NCI-H2029 treated with DMSO at 0.1 percent for 48 hours (cell line): ENCODE results near the gene GIMAP8.

ENCODE experiments used
- DNase-seq: peaks from one replicate; lab custom pipeline; 2025; lab: John Stamatoyannopoulos, UW

Gene GIMAP8

DNA sequence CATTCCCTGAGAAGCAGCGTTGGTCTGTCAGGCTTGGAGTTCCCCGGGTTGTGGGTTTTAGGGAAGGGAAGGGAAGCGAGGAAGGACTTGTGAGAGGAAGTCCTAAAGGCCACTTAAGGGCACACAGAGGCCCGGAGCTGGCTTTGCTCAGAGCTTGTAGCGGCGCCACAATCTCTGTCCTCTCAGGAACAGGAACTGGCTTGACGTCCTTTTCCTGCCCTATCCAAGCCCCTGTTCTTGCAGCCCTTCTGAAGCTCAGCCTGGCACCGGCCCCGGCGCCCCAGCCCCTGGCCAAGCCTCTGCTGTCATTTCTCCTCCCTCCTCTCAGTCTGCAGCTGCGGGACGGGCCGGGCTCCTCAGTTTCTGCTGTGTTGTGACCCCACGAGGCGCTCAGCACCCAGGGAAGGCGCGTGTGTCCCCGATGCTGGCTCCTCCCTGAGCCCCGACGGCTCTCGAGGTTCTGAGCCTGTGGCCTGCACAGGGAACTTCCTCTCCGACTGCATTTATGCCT is at the start of gene GIMAP8:
GIMAP8 (plus strand) TSS at position 140 of the 511 bp plus-strand sequence. CDS start 16,069 bp downstream, outside the sequence.
- DNase-seq, result no peak

DNA sequence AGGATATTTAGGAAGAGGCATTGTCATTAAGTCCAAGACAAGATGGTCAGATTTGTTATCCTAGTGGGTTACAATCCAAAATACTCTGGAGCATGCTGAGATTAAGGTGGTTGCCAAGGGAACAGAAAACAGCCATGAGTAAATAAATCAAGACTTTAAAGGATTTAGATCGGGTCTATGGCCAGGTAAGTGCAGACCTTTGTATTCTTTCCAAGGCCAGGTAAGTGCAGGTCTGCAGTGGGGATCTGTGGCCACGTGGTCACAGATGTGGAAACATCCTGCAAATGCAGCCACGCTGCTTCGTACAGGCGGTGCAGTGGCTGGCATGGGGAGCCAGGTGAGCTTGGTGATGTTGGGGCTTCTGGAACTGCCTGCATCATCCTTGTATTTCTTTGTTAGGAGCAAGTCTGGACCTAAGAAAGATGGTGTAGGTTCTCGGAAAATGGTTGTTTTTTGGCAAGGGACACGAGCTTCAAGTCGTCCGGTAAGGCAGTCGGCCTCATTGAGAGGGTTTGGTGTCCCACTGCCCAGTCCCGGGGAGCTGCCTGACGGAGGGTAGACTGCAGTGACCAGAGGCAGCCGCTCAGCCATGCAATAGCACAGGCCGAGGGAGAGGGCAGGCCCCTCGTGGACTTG is 49.5 kb upstream of the GIMAP8 start:
- DNase-seq, result no peak

DNA sequence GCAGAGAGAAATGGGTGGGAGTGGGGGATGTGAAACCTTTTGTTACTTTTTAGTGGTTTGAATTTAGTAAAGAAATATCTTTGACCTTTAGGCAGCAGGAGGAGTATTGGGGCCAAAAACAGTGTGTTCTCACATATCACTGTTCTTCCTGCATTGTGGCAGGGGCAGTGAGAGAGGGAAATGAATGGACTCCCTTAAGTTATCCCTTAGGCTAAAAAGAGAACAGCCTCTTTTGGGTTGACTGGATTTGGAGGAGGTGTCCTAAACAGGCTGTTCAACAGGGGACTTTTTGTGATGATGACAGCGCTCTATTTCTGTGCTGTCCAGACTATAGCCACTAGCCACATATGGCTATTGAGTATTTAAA is 49.0 kb upstream of the GIMAP8 start:
- DNase-seq, result no peak

DNA sequence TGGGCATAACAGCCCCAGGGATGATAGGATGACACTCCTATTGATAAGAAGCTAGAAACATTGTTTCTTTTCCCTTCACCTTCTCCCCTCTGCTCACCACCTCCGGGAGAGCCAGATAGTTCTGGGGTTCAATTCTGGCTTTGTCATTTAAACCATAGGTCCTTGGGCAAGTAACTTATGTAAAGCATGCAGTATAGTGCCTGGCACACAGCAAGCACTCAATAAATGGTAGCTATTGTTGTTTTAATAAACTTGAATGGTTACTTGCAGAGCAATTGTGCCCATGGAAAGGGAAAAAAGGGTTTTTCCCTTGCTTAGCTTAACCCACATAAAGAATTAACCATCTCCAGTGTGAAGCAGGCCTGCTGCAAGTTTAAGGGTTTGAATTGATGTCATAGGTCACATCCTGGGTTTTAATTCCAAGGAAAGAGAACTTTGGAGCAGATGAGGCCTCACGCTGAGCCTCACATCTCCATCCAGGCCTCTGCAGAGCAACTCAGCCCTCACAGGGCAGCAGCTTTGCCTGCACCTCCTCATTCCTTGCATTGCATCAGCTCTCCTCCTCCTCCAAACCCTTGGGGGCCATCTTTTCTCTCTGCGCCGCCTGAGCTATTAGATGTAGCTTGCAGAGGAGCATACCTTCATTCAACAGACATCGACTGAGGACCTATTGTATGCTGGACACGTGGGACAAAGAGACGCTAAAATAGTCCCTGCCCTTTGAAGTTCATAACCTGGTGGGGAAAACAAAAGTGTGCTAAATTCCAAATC is 48.4 kb upstream of the GIMAP8 start:
- DNase-seq, result no peak

DNA sequence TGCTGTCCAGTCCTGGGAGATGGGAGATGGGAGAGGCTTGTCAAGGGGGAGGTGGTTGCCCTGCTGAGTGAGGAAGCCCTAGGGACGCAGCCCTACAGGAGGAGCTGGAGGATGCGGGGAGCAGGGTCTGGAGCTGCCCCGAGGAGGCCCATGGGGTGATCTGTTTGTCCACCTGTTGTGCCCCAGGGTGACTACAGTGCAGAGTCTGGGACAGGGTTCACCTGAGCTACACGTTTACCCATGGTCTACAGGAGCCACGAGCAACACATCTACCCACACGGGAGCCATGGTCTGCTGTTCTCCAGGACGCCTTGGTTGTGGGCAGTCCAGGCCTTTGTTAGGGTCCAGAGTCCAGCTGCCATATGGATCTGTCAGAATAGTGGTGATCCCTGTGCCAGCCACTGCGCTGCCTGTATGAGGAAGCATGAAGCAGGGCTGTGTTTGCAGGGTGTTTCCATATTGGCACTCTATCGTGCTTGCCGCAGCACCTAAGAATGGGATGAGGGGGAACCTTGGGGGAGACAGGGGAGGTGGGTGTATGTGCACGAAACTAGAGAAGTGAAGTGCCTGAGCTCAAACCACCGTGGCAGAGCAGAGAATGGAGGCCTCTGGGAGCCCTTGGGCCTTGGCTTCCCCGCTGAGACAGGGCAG is 47.6 kb upstream of the GIMAP8 start:
- DNase-seq, result no peak

DNA sequence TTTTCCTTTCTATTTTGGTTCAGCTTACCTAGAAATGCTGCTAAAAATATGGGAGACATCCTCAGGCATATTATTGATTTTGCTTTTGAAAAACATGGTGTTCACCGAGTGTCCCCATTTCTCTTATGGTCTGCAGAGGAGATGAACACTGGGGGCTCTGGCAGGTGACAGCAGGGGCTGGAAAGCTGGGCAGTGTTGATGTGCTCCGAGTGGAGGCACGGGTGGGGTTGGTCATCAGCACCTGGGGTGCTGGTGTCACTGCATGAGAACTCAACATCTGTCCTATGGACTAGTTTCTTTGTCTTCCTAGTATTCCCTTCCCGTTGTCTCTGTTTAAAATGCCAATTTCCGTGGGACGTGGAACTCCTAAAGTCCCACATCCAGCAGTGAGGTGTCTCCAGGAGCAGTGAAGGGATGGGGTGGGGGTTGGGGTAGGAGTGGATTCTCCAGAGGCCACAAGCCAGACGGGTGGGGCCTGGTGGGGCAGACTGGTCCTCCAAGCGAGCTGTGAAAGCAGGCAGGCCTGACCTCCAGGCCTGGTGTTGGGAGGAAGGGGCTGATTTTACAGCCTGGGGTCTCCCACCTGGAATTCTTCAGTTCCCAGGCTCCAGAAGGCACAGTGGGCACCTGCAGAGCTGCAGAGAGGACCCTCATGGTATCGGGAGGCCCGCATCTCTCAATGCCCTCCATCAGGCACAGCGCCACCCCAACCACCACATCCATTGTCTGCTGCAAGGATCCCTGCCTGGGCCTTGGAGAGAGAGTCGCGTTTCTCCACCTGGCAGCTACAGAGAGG is 46.9 kb upstream of the GIMAP8 start:
- no peak for DNase-seq

DNA sequence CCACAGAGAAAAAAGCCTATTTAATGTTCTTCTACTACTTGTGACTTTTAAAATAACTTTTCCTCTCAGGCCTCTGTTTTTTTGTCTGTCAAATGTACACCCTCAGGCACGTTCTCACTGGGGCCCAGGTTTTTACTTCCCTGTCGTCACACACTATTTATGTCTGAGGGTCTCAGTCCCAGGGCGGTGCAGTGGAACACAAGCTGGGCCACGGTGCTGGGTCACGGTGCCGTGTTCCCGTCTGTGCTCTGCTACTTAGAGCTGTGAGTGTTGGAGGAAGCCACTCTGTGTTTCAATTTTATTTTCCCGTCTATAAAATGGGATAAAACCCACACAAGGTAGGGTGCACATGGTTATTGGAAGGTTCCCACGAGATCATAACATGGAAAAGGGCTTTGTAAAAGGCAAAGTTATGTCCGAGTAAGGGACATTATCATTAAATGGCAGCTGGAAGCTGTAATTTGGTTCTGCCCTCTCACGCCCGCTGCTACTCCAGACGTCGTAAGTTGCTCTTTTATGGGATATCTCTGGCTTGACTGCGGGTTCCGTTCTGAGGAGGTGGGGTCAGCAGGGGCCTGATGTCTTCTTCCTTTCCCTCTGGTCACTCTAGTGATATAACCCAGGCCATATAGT is 46.1 kb upstream of the GIMAP8 start:
- no peak for DNase-seq

DNA sequence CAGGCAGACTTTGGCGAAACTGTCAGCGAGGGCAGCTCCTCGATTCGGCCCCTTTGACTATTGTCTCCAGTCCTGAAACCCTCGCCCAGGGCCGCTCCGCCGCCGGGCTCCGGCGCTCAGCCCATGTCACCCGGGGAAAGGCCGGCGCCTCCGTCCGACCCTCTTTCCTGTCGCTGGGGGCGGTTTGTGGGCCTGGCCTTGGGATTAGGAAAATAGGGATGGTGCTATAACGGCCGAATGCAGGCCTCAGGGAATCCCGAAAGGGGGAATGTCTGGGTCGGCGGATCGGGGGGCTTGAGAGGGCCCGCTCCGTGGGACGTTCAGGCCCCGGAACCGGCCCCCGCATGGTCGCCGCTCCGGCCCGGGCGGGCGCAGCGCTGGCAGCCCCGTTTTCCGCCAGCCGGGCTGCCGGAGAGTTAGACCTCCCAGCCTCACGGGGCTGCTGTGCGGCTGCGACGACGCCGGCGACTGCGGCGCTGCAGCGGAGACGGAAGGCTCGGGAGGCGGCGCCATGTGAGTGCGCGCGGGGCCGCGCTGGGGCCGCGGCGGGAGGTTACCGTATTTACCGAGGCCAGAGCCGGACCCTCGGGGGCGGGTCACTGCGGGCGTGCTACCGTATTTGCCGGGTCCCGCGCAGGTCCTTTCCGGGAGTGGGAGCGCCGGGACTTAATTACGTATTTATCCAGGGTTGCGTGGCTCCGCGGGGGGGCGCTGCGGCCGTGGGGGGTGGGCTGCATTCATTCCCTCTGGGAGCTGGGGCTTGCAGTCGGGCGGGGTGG is 45.4 kb upstream of the GIMAP8 start:
- peak; percentile 44 for DNase-seq

DNA sequence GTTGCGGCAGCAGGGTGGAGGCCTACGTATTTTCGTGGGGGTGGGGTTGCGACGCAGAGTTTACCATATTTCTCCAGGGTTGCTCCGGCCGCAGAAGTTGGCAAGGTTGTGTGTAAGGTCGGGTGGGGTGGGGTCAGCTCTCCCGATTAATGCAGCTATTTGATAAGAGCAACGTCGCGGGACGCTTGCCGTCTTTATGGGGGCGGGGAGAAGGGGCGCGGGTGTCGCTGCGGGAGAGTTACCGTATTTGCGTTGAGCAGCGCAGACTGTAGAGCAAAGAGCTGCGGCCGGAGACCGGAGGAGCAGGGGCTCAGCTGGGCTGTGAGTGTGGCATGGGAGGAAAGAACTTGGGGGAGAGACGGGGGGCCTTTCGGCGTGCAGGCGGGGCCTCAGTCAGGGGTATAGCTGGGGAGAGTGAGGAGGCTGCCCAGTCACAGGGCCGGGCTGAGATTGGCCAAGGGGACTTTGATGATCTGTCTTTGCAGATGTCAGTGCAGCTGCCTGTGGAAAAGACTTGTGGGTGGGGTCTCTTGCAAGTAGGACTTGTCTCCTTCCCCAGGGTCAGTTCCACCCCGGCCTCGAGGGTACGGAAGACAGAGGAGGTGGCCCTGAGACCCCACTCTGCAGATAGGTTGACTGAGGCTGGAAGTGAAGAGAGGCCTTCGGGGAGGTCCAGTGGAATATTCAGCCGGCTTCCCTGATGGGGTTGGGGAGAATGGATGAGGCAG is 44.7 kb upstream of the GIMAP8 start:
- no peak for DNase-seq

DNA sequence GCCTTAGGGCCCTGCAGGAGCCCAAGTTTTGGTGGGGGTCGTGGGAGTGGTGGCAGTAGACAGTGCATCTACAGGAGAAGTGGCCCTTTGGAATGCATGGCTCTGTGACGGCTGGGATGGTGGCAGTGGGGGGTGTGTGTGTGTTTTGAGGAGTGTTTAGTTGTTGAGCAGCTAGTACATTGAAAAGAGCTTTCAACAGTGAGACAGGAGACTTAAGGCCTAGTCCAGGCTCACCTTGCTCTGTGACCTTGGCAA is 44.2 kb upstream of the GIMAP8 start:
- DNase-seq, result no peak

DNA sequence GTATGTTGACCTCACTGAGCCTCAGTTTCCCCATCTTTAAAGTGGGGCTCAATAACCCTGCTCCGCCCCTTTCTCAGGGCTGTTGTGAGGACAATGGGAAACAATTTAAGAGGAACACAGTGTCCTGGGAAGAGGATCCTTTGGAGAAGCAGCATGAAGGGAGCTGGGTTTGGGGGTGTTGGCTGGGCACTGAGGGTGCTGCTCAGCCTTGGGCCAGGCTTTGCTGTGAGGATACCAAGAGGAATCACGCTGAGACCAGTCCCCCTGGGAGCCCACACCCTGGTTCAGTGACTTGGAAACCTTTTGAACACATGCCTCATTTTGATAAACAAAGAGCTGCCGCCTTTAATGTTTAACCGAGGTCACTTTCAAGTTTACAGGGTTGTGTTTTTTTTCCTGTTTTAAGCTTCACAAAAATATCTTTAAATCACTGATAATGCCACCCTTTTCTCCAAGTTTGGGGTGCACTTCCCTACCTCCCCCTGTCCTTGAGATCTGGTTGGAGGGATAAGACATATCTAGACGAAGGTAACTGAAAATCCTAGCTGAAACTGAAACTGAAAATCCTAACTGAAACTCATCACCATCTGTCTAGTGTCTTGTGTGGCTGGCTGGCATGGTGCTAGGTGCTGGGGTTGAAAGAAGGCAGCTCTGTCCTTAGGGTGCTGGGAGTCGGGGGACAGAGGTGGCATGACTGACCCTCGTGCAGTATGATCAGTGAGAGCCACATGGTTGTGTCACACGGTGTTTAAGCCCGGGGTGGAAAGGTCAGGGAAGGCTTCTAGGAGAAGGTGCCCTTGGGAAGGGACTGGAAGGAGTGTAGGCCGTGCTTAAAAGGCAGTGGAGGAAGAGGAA is 43.6 kb upstream of the GIMAP8 start:
- no peak for DNase-seq

DNA sequence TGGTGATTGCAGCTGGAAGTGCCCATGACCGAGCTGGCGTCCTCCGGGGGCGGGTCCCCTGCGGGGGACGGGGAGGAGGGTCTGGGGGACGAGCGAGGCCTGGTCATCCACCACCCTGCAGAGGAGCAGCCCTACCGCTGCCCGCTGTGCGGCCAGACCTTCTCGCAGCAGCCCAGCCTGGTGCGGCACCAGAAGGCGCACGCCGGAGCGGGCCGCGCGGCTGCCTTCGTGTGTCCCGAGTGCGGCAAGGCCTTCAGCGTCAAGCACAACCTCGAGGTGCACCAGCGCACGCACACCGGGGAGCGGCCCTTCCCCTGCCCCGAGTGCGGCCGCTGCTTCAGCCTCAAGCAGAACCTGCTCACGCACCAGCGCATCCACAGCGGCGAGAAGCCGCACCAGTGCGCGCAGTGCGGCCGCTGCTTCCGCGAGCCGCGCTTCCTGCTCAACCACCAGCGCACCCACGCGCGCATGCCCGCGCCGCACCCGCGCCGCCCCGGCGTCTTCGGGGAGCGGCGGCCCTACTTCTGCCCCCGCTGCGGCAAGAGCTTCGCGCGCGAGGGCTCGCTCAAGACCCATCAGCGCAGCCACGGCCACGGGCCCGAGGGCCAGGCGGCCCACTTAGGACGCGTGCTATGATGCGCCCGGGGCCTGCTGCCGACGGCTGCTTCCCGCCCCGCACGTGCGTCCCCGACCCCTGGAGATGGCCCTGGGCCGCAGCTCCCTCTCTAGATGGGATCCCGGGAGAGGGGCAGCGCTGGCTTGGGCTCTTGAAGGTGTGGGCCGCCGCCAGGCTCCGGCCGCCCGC is 42.6 kb upstream of the GIMAP8 start:
- no peak for DNase-seq

DNA sequence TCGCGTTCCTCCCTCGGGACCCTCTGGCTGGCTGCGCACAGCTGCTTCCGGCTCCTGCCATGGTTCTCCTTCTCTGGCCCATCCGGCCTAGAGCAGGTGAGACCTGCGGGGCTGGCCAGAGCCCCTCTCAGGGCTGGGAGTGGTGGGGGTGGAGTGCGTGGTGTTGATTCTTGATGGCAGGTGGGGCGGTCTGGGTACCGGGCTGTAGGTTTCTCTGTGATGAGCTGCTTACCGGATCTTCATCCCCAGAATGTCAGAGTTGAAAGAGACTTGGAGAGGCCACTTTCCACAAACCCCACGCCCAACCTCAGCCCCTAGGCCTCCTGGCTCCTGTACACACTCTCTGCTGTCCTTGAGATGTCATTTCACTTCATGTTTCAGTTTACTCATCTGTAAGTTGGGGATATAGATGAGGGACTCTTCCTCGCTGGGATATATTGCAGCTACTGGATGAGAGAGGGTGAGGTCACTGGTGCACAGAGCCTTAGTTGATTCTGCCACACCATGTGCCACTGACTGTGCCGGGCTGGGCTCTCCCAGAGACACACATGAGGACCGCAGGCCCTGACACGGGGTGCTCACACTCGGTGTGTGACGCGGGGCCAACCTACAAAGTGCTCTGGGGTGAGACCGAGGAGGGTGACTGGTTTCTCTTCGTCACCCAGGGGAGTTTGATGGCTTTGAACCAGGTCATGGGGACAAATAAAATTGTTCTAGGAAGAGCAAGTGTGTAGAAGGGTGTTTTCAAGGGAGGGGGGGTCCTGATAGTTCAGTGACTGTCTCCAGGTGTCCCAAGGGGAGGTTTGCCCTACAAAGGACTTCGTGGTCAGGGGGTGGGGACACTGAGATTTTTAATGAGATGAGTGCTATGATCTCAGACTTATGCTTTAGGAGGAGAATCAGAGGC is 41.8 kb upstream of the GIMAP8 start:
- no peak for DNase-seq

DNA sequence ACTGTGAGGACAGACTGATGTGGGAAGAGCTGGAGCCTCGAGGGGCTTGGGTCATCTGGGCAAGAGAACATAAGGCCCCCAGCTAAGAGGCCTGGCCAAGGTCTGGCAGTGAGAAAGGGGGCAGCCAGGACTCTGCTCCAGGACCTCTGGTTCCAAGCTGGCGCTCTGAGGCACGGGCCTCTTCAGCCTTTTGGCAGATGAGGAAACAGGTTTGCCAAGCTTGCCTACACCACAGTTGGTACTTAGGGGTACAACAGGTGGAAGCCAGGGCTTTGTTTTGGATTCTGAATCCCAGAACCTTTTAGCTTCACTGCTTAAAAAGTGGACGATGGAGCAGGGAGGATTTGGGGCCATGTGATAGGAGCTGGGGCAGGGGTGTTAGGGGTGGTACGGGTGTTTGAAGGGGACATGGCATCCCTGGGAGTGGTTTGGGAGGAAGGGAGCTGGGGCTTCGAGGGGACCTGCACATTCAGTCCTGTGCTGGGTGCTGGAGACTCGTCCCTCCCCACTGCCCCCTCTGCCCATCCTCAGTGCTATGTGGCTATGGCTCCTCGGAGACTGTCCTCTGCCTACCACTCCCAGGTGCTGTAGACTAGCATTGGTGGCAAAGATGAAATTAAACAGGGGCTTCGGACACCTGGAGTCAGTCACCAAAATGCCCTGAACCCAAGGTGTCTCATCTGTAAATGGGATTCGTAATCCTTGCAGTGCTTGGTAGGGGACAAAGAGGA is 41.0 kb upstream of the GIMAP8 start:
- DNase-seq, result no peak

DNA sequence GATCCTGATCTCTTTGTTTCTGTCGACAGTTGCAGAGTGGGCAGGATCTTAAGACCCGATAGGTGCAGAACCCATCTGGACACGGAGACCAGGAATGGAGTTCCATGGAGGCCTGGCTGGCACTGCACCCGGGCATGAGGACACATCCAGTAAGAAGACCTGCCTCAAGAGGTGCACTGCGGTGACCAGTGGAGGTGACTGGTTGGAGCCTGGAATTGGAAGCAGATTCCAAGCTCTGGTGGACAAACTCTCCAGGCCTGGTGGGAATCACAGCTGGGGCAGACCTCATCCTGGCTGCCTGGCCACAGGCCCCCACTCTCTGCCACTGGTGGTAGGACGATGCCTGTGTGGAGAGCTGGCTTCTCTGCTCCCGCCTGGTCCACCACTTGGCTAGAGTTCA is 40.3 kb upstream of the GIMAP8 start:
- no peak for DNase-seq

DNA sequence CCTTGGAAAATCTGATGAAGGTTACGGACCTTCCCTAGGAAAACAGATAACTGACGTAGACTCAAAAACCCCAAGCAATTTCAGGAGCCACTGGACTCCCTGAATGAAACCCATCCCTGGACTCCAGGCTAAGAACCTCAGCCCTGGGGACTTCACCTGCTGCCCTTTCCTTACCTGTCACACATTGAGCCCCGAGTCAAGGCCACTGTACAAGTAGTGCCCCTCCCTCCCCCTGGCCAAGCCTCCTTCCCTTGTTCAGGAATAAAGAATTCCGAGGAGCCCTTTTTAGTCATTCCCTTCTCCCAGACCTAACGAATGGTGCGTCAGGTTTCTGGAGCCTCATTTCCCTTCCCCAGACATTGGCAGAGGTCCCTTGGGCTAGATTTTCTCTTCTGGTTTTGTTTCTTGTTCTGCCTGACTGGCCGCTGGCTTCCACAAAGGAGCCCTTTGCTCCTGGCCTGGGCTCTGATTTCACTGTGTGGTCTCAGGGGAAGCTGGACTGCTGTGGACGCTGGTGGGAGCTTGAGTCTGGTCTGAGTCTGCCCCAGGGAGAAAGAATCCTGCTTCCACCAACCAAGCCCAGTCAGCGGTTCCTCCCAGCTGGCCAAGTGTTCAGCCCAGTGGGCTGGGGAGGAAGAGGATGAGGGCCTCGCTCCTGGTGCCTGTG is 39.6 kb upstream of the GIMAP8 start:
- DNase-seq, result no peak
